Activated CD4-positive, alpha-beta T cell treated with anti-CD3 and anti-CD28 coated beads, Interleukin-2, amount 10 ng/mL, durations not matched to agents 7 days and 5 days (primary cell): ENCODE measurements around the gene ALOX15. TPM values are rescaled to one million over a fixed set of nuclear protein-coding genes. Genes with fewer than 3 reads are reported as not detected.
"Not testable (repeated sequence)": the region's sequence is repeated elsewhere in the genome, so short reads cannot be mapped to it uniquely, and the experiment has no call there.

Experiments
- CTCF ChIA-PET: fragments of 350-600 bp; sonication (Branson Sonifier 250); formaldehyde crosslinking; loops from one replicate; lab custom pipeline; 2021; ENCODE audit warnings: antibody characterized with exemption; lab: Charles Lee
- POLR2A ChIA-PET: fragments of 350-600 bp; sonication (Branson Sonifier 250); formaldehyde crosslinking; loops from one replicate; lab custom pipeline; 2021; ENCODE audit warnings: antibody characterized with exemption; lab: Charles Lee
- DNase-seq: peaks from one replicate; pipeline ENCODE4 v3.0.0-alpha.2; 2020
- H3K27ac Mint-ChIP-seq: one replicate; pipeline ENCODE4 v1.8.0; 2021; ENCODE audit warnings: mild to moderate bottlenecking, moderate library complexity, mixed read lengths
- H3K27me3 Mint-ChIP-seq: one replicate; pipeline ENCODE4 v1.8.0; 2021; ENCODE audit warnings: mixed read lengths
- H3K36me3 Mint-ChIP-seq: one replicate; pipeline ENCODE4 v1.8.0; 2021; ENCODE audit warnings: low read depth, mixed read lengths
- H3K4me1 Mint-ChIP-seq: one replicate; pipeline ENCODE4 v1.8.0; 2021; ENCODE audit warnings: mixed read lengths
- H3K4me3 Mint-ChIP-seq: one replicate; pipeline ENCODE4 v1.8.0; 2021; ENCODE audit warnings: mild to moderate bottlenecking, moderate library complexity, mixed read lengths
- H3K9me3 Mint-ChIP-seq: one replicate; pipeline ENCODE4 v1.8.0; 2021; ENCODE audit warnings: mixed read lengths
- total RNA-seq, 2 experiments: library from RNA; stranded (reverse); gene quantifications; one replicate each; pipeline ENCODE4 v1.2.3, GENCODE V29; 2021

The ALOX15 gene
- total RNA-seq, 2 experiments from 2014 or later = 0.17 TPM; not detected in 1

GRCh38 chr17:4672055-4672630, 30.7 kb upstream of the ALOX15 start:
- CTCF ChIA-PET = no interaction called here
- H3K4me3 Mint-ChIP-seq = no peak overlapping the region
- no peaks in the 10 kb centered on the region for H3K27me3 Mint-ChIP-seq
- H3K9me3 Mint-ChIP-seq = no peaks in the 10 kb centered on the region
- POLR2A ChIA-PET = no interaction called here
- no peaks in the 10 kb centered on the region for H3K4me1 Mint-ChIP-seq
- no peak for DNase-seq
- H3K36me3 Mint-ChIP-seq = peaks cover 39% of the 10 kb centered on the region
- H3K27ac Mint-ChIP-seq = no peak overlapping the region

- DNase-seq = no peak
- peaks cover 3% of the 10 kb centered on the region for H3K4me1 Mint-ChIP-seq
Observed at GRCh38 chr17:4667166-4667565, 25.7 kb upstream of the ALOX15 start.

GRCh38 chr17:4666296-4666695, 24.8 kb upstream of the ALOX15 start:
- ChIA-PET CTCF (no interaction called here), POLR2A (no interaction called here)
- no peak overlapping the region for H3K27ac Mint-ChIP-seq
- H3K36me3 Mint-ChIP-seq = peaks cover 11% of the 10 kb centered on the region
- H3K4me3 Mint-ChIP-seq = no peak overlapping the region
- no peak for DNase-seq
- peaks cover 2% of the 10 kb centered on the region for H3K27me3 Mint-ChIP-seq
- no peaks in the 10 kb centered on the region for H3K9me3 Mint-ChIP-seq
- H3K4me1 Mint-ChIP-seq = peaks cover 4% of the 10 kb centered on the region

More at GRCh38 chr17:4667166-4667565, 25.7 kb upstream of the ALOX15 start:
- ChIA-PET POLR2A (no interaction called here), CTCF (no interaction called here)
- no peak overlapping the region for H3K27ac Mint-ChIP-seq
- H3K9me3 Mint-ChIP-seq = no peaks in the 10 kb centered on the region
- no peak overlapping the region for H3K4me3 Mint-ChIP-seq
- H3K27me3 Mint-ChIP-seq = peaks cover 2% of the 10 kb centered on the region
- H3K36me3 Mint-ChIP-seq = peaks cover 18% of the 10 kb centered on the region

- CTCF ChIA-PET = no interaction called here
- H3K27me3 Mint-ChIP-seq = peaks cover 2% of the 10 kb centered on the region
- no peak overlapping the region for H3K4me3 Mint-ChIP-seq
- H3K36me3 Mint-ChIP-seq = peaks cover 3% of the 10 kb centered on the region
- H3K27ac Mint-ChIP-seq = no peak overlapping the region
- no peak for DNase-seq
- H3K9me3 Mint-ChIP-seq = no peaks in the 10 kb centered on the region
- H3K4me1 Mint-ChIP-seq = peaks cover 4% of the 10 kb centered on the region
- POLR2A ChIA-PET = no interaction called here
Observed at GRCh38 chr17:4665027-4665426, 23.5 kb upstream of the ALOX15 start.

GRCh38 chr17:4664230-4664629, 22.8 kb upstream of the ALOX15 start:
- DNase-seq = no peak
- Mint-ChIP-seq H3K27me3 (peaks cover 4% of the 10 kb centered on the region), H3K9me3 (no peaks in the 10 kb centered on the region), H3K27ac (no peak overlapping the region), H3K4me3 (no peak overlapping the region), H3K4me1 (peaks cover 4% of the 10 kb centered on the region), H3K36me3 (no peaks in the 10 kb centered on the region)
- ChIA-PET CTCF (no interaction called here), POLR2A (no interaction called here)

- no peak overlapping the region for H3K27ac Mint-ChIP-seq
- ChIA-PET POLR2A (no interaction called here), CTCF (no interaction called here)
- DNase-seq = no peak
- peaks cover 4% of the 10 kb centered on the region for H3K4me1 Mint-ChIP-seq
- peaks cover 4% of the 10 kb centered on the region for H3K27me3 Mint-ChIP-seq
- H3K36me3 Mint-ChIP-seq = no peaks in the 10 kb centered on the region
- no peaks in the 10 kb centered on the region for H3K9me3 Mint-ChIP-seq
- no peak overlapping the region for H3K4me3 Mint-ChIP-seq
Observed at GRCh38 chr17:4663711-4664110, 22.2 kb upstream of the ALOX15 start.

- no peaks in the 10 kb centered on the region for H3K36me3 Mint-ChIP-seq
- H3K9me3 Mint-ChIP-seq = no peaks in the 10 kb centered on the region
- peaks cover 2% of the 10 kb centered on the region for H3K27me3 Mint-ChIP-seq
Observed at GRCh38 chr17:4658478-4659305, 17.2 kb upstream of the ALOX15 start.

GRCh38 chr17:4657678-4658077, 16.2 kb upstream of the ALOX15 start:
- H3K36me3 Mint-ChIP-seq = no peaks in the 10 kb centered on the region
- H3K4me1 Mint-ChIP-seq = peaks cover 9% of the 10 kb centered on the region
- DNase-seq = no peak
- no peak overlapping the region for H3K4me3 Mint-ChIP-seq
- ChIA-PET POLR2A (no interaction called here), CTCF (interaction anchor here (1.3 kb wide), 1 partner anchor 11 kb away, joined by 3 read pairs; no protein-coding TSS in a partner anchor)
- H3K9me3 Mint-ChIP-seq = no peaks in the 10 kb centered on the region
- no peak overlapping the region for H3K27ac Mint-ChIP-seq
- H3K27me3 Mint-ChIP-seq = peaks cover 8% of the 10 kb centered on the region

More at GRCh38 chr17:4658478-4659305, 17.2 kb upstream of the ALOX15 start:
- CTCF ChIA-PET = interaction anchor here (1.3 kb wide), 1 partner anchor 12 kb away, joined by 3 read pairs; no protein-coding TSS in a partner anchor
- DNase-seq = no peak
- H3K4me3 Mint-ChIP-seq = no peak overlapping the region
- POLR2A ChIA-PET = no interaction called here
- H3K4me1 Mint-ChIP-seq = peaks cover 9% of the 10 kb centered on the region
- H3K27ac Mint-ChIP-seq = no peak overlapping the region

- H3K4me3 Mint-ChIP-seq, H3K27ac Mint-ChIP-seq, H3K9me3 Mint-ChIP-seq, H3K27me3 Mint-ChIP-seq, H3K36me3 Mint-ChIP-seq, POLR2A ChIA-PET, H3K4me1 Mint-ChIP-seq, DNase-seq: not testable (repeated sequence)
- CTCF ChIA-PET = interaction anchor here (0.6 kb wide), 1 partner anchor 215 kb away, joined by 3 read pairs; no protein-coding TSS in a partner anchor
Observed at GRCh38 chr17:4655933-4656332, 14.5 kb upstream of the ALOX15 start.

GRCh38 chr17:4652997-4653396, 11.5 kb upstream of the ALOX15 start:
- H3K36me3 Mint-ChIP-seq = no peaks in the 10 kb centered on the region
- H3K9me3 Mint-ChIP-seq = no peaks in the 10 kb centered on the region
- DNase-seq = no peak
- CTCF ChIA-PET = no interaction called here
- POLR2A ChIA-PET = no interaction called here
- H3K4me3 Mint-ChIP-seq = no peak overlapping the region
- H3K4me1 Mint-ChIP-seq = peaks cover 3% of the 10 kb centered on the region
- peaks cover 14% of the 10 kb centered on the region for H3K27me3 Mint-ChIP-seq
- no peak overlapping the region for H3K27ac Mint-ChIP-seq

GRCh38 chr17:4648741-4649140, 7.3 kb upstream of the ALOX15 start:
- peaks cover 36% of the 10 kb centered on the region for H3K27me3 Mint-ChIP-seq
- H3K9me3 Mint-ChIP-seq = no peaks in the 10 kb centered on the region
- H3K27ac Mint-ChIP-seq = no peak overlapping the region
- no peak overlapping the region for H3K4me3 Mint-ChIP-seq
- ChIA-PET POLR2A (no interaction called here), CTCF (interaction anchor here (0.6 to 2.1 kb wide), 4 partner anchors 11 to 414 kb away, joined by 3 to 5 read pairs (median 4); no protein-coding TSS in a partner anchor)
- no peaks in the 10 kb centered on the region for H3K36me3 Mint-ChIP-seq
- H3K4me1 Mint-ChIP-seq = no peaks in the 10 kb centered on the region
- DNase-seq = no peak

GRCh38 chr17:4645642-4646041, 4.2 kb upstream of the ALOX15 start:
- no peaks in the 10 kb centered on the region for H3K36me3 Mint-ChIP-seq
- H3K27me3 Mint-ChIP-seq = peaks cover 60% of the 10 kb centered on the region
- H3K9me3 Mint-ChIP-seq = no peaks in the 10 kb centered on the region
- no peak for DNase-seq
- POLR2A ChIA-PET = no interaction called here
- no peak overlapping the region for H3K4me3 Mint-ChIP-seq
- H3K4me1 Mint-ChIP-seq = peaks cover 8% of the 10 kb centered on the region
- CTCF ChIA-PET = interaction anchor here (0.6 to 1.5 kb wide), 3 partner anchors 12 to 61 kb away, joined by 3 to 4 read pairs (median 3); no protein-coding TSS in a partner anchor
- no peak overlapping the region for H3K27ac Mint-ChIP-seq

GRCh38 chr17:4643676-4644075, 2.2 kb upstream of the ALOX15 start:
- H3K36me3 Mint-ChIP-seq = no peaks in the 10 kb centered on the region
- no peak overlapping the region for H3K27ac Mint-ChIP-seq
- peaks cover 66% of the 10 kb centered on the region for H3K27me3 Mint-ChIP-seq
- no peak overlapping the region for H3K4me3 Mint-ChIP-seq
- H3K4me1 Mint-ChIP-seq = peaks cover 15% of the 10 kb centered on the region
- ChIA-PET CTCF (no interaction called here), POLR2A (no interaction called here)
- DNase-seq = no peak
- no peaks in the 10 kb centered on the region for H3K9me3 Mint-ChIP-seq
